Measurements from ENCODE around the gene IFIT2.
"Not testable (repeated sequence)": the region's sequence is repeated elsewhere in the genome, so short reads cannot be mapped to it uniquely, and the experiment has no call there.

Gene IFIT2, protein sequence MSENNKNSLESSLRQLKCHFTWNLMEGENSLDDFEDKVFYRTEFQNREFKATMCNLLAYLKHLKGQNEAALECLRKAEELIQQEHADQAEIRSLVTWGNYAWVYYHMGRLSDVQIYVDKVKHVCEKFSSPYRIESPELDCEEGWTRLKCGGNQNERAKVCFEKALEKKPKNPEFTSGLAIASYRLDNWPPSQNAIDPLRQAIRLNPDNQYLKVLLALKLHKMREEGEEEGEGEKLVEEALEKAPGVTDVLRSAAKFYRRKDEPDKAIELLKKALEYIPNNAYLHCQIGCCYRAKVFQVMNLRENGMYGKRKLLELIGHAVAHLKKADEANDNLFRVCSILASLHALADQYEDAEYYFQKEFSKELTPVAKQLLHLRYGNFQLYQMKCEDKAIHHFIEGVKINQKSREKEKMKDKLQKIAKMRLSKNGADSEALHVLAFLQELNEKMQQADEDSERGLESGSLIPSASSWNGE

GRCh38 chr10:89301721-89302445, at the start of gene IFIT2:
Gene IFIT2, plus strand, starts transcription at chr10:89302046. Its CDS starts 78 bp downstream, at chr10:89302124.
- no peak for DNase-seq (ENCODE audit: low read depth in 2 of 2)

- no peak for DNase-seq (ENCODE audit: low read depth in 2 of 2)
These were observed 49.6 kb upstream of the IFIT2 start for GRCh38 chr10:89252225-89252585.

- DNase-seq (ENCODE audit: low read depth in 2 of 2): not testable (repeated sequence)
These were observed 46.7 kb upstream of the IFIT2 start for GRCh38 chr10:89255091-89255579.

- DNase-seq (ENCODE audit: low read depth in 2 of 2): no peak
These were observed 46.1 kb upstream of the IFIT2 start for GRCh38 chr10:89255793-89256192.

GRCh38 chr10:89256340-89256739, 45.5 kb upstream of the IFIT2 start:
- DNase-seq (ENCODE audit: low read depth in 2 of 2): no peak

- DNase-seq (ENCODE audit: low read depth in 2 of 2): no peak
These were observed 44.9 kb upstream of the IFIT2 start for GRCh38 chr10:89256962-89257361.

GRCh38 chr10:89257581-89257980, 44.3 kb upstream of the IFIT2 start:
- DNase-seq (ENCODE audit: low read depth in 2 of 2): no peak

GRCh38 chr10:89258881-89259280, 43.0 kb upstream of the IFIT2 start:
- no peak for DNase-seq (ENCODE audit: low read depth in 2 of 2)

DNA sequence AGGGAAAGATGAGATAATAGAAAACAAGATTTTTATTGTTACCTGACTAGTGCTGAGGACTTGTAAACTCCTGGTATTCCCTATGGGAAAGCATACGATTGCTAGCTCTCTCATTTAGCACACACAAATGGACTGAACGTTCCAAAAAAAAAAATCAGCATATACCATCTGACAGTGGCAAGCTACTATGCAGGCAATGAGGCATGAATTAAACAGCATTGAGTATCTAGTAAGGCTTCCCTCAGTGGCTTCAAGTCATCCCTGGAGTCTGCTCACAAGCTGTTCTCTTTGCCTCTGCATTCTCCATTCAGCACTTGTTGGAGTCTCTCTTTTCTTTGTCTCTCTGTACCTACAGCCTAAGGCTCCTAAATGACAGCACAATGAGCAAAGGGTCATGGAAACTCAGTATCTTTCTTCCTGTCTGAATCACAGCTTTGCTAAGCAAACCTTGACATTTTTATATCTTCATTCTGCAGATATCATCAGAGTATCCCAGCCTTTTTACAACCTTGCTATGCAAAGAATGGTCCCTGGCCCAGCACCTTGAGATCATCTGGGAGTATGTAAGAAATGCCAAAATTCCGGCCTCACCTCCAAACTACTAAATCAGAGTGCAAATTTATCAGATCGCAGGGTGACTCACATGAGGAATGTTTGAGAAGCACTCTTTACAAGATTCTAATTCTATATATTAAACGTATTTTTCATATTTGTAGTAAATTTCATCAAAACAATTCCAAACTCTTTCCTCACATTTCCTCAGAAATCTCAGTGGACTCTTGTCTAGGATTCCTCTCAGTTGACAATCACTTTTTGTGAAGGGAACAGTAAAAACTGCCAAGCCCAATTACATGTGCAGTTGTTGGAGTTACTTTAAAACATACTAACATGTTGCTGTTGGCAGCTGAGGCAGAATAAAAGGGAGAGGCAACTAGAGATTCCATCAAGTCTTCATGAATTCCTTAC, 39.5 kb upstream of the IFIT2 start:
- peak; percentile 77 to 82 for DNase-seq (ENCODE audit: low read depth in 2 of 2)

DNA sequence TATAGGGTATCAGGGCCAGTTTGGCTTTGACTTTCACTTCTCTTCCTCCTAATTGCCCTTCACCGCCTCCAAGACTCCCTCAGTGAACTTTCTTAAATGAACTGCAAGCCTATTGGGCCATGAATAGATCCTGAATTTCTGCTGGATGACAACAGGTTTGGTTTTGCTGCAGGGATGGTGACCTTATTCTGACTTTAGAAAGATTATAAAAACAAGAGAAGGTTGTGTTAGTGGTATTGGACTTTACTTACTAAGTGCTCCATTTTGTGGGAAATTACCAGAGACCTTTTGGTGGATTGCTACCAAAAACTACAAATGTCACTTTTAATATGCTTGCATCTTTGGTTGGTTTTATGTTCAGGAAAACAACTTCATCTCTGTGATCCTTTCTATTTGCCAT, 38.8 kb upstream of the IFIT2 start:
- DNase-seq (ENCODE audit: low read depth in 2 of 2): no peak

- no peak for DNase-seq (ENCODE audit: low read depth in 2 of 2)
These were observed 38.3 kb upstream of the IFIT2 start for GRCh38 chr10:89263531-89263930.

- no peak for DNase-seq (ENCODE audit: low read depth in 2 of 2)
These were observed 35.0 kb upstream of the IFIT2 start for GRCh38 chr10:89266721-89267453.

- no peak for DNase-seq (ENCODE audit: low read depth in 2 of 2)
These were observed 32.3 kb upstream of the IFIT2 start for GRCh38 chr10:89269433-89270152.

DNA sequence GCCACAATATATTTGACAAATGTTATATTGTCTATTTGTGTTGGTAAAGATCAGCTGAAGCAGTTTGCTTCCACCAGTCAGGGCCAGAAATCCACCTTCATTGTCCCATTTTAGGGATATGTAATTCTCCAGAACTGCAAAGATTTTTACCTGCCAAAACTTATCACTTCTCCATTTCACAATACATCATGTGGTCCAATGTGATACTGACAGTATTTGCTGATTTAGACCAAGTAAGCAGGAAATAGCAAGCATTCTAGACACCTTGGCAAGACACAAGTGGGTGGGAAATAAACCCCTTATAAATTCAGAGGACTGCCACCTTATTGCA, 31.7 kb upstream of the IFIT2 start:
- no peak for DNase-seq (ENCODE audit: low read depth in 2 of 2)

DNA sequence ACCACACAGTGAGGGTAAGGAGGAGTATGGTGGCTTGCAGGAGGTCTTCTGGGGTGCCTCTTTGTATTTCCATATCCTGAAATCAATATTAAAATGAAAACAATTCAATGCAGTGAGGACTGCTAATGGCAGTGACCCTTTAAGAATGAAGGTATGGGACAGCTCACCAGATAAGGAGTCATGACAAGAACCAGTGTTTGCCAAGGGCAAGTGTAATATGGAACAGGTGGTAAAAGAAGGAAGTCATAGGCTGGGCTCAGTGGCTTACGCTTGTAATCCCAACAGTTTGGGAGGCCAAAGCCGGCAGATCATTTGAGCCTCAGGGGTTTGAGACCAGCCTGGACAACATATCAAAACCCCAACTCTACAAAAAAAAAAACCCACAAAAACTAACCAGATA, 30.3 kb upstream of the IFIT2 start:
- no peak for DNase-seq (ENCODE audit: low read depth in 2 of 2)

DNA sequence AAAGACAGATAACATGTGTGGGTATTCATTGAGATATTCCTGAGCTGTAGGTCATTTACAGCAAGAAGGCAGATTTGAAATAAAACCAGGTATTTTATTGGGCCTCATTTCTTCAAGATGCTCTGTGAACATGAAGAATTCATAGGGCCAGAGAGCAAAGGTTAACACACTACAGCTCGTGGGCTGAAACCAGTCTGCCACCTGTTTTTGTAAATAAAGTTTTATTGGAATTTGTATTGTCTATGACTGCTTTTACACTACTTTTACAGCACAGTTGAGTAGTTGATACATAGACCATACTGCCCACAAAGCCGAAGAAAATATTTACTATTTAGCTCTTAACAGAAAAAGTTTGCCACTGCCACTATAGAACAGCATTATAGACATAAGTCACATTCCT, 28.2 kb upstream of the IFIT2 start:
- no peak for DNase-seq (ENCODE audit: low read depth in 2 of 2)

- DNase-seq (ENCODE audit: low read depth in 2 of 2): no peak
These were observed 26.9 kb upstream of the IFIT2 start for GRCh38 chr10:89274928-89275327.

- no peak for DNase-seq (ENCODE audit: low read depth in 2 of 2)
These were observed 26.5 kb upstream of the IFIT2 start for GRCh38 chr10:89275383-89275782.

GRCh38 chr10:89278034-89278535, 23.8 kb upstream of the IFIT2 start:
- DNase-seq (ENCODE audit: low read depth in 2 of 2): peak; percentile 95

- DNase-seq (ENCODE audit: low read depth in 2 of 2): no peak
These were observed 22.9 kb upstream of the IFIT2 start for GRCh38 chr10:89278900-89279392.
